Measurements from ENCODE around the gene HECTD1. TPM values are rescaled to one million over a fixed set of nuclear protein-coding genes. Genes with fewer than 3 reads are reported as not detected.
A peak's percentile ranks its signal among the peaks of the same experiment; 100 is the strongest.

HECTD1 gene
- total RNA-seq, 1 donor from 2014 or later = 153 TPM

DNA sequence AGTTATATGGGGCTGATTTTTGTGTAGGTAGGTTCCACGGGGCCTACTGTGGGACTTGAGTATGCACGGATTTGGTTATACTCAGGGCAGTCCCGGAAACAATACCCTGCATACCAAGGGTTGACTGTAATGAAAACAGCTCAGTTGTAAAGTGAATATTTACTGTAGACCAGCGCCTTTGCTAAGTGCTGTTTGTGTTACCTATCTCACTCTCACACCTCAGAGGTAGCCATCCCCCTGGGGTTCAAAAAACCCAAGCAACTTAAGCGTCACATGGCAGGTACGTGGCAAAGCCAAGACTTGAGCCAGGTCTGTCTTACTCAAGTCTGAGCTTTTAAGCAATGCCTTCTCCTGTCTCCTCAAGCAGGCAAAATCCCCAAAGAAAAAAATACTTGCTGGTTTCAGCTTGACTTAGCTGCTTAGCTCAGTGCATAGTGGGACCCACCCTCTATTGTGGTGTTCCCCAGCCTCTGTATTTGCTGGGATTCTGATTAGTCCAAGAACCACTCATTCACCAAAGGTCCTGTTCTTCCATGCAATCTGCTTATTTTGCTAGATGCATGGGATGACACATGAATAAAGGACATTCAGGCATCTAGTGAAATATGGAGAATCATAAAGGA is 147.2 kb downstream of the HECTD1 start:
- DNase-seq (ENCODE audit: low spot score) = peak; percentile 62
- H3K9ac ChIP-seq = no peak overlapping the region

DNA sequence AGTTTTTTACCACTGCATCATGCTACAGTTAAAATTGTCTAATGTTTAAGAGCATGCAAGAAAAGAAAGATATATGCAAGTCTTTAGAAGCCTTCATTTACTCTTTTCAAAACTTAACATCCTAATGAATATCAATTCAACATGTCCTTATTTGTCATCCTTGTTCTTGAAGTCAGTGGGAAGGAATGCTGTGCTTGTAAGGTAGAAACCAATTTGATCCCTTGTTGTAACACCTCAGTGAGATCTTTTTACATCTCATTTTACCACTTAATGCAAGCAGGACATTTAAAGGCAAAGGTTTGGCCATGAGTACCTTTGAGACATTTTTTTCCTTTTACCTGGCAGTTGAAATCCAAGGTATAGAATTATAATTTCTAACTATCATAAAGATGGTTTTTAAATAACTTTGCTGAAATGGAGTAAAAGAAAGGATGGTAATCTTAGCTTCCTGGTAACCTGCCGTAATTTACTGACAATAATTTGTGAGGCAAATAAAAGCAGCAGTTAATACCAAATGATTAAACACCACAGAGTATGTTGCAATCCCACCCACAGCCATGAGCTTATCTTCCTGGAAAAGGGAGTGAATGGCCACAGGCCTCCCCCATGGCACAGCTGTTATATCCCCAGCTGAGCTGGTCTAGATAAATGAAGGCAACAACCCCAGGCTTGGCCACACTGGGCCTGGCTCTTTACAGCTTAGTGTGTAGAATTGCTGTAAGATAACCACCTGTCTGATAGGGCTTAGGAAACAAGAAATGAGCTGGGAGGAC is 148.3 kb downstream of the HECTD1 start:
- H3K9ac ChIP-seq = no peak overlapping the region
- Mint-ChIP-seq H3K9me3 (no peaks in the 10 kb centered on the region), H3K4me1 (peaks cover 5% of the 10 kb centered on the region), H3K27ac (no peak overlapping the region), H3K4me3 (no peak overlapping the region), H3K36me3 (no peaks in the 10 kb centered on the region), H3K27me3 (ENCODE audit: insufficient read depth, low read depth) (peaks cover 7% of the 10 kb centered on the region)
- no peak overlapping the region for H3K27ac ChIP-seq
- peaks cover 20% of the 10 kb centered on the region for H3F3A ChIP-seq (ENCODE audit: low read depth)
- TF ChIP-seq EZH2 (IDR thresholded peaks at IDR 0.05) (no peak), EZH2phosphoT487 (IDR thresholded peaks at IDR 0.05) (no peak)
- TF ChIP-seq, protein P1, sequence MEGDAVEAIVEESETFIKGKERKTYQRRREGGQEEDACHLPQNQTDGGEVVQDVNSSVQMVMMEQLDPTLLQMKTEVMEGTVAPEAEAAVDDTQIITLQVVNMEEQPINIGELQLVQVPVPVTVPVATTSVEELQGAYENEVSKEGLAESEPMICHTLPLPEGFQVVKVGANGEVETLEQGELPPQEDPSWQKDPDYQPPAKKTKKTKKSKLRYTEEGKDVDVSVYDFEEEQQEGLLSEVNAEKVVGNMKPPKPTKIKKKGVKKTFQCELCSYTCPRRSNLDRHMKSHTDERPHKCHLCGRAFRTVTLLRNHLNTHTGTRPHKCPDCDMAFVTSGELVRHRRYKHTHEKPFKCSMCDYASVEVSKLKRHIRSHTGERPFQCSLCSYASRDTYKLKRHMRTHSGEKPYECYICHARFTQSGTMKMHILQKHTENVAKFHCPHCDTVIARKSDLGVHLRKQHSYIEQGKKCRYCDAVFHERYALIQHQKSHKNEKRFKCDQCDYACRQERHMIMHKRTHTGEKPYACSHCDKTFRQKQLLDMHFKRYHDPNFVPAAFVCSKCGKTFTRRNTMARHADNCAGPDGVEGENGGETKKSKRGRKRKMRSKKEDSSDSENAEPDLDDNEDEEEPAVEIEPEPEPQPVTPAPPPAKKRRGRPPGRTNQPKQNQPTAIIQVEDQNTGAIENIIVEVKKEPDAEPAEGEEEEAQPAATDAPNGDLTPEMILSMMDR (IDR thresholded peaks at IDR 0.05) = no peak
- H3K36me3 ChIP-seq = no peaks in the 10 kb centered on the region
- H3K9me3 ChIP-seq (ENCODE audit: low read depth) = no peaks in the 10 kb centered on the region
- no peaks in the 10 kb centered on the region for H4K20me1 ChIP-seq (ENCODE audit: low read depth)
- H3K4me3 ChIP-seq = no peak overlapping the region
- DNase-seq (ENCODE audit: low spot score) = peak; percentile 37
- peak overlapping the region; percentile 40 for H3K4me2 ChIP-seq
- H3K27me3 ChIP-seq = no peaks in the 10 kb centered on the region
- H3K4me1 ChIP-seq = peaks cover 20% of the 10 kb centered on the region
- peaks cover 5% of the 10 kb centered on the region for H3K79me2 ChIP-seq (ENCODE audit: low read depth)
- H2AFZ ChIP-seq (replicated peaks) = no peak overlapping the region

More for the DNA sequence above, 147.2 kb downstream of the HECTD1 start:
- TF ChIP-seq, protein P1 (IDR thresholded peaks at IDR 0.05) = no peak
- TF ChIP-seq EZH2phosphoT487 (IDR thresholded peaks at IDR 0.05) = no peak
- no peak for TF ChIP-seq EZH2 (IDR thresholded peaks at IDR 0.05)
- Histone ChIP-seq H3K4me1 (peaks cover 20% of the 10 kb centered on the region), H2AFZ (replicated peaks) (peak overlapping the region; percentile 5), H3K9me3 (ENCODE audit: low read depth) (no peaks in the 10 kb centered on the region), H3K27ac (peak overlapping the region; percentile 73), H3F3A (ENCODE audit: low read depth) (peaks cover 20% of the 10 kb centered on the region), H3K79me2 (ENCODE audit: low read depth) (peaks cover 2% of the 10 kb centered on the region), H3K4me3 (no peak overlapping the region), H3K27me3 (no peaks in the 10 kb centered on the region), H3K36me3 (no peaks in the 10 kb centered on the region), H4K20me1 (ENCODE audit: low read depth) (no peaks in the 10 kb centered on the region), H3K4me2 (peak overlapping the region; percentile 17)
- Mint-ChIP-seq H3K9me3 (no peaks in the 10 kb centered on the region), H3K27ac (no peak overlapping the region), H3K4me3 (no peak overlapping the region), H3K36me3 (no peaks in the 10 kb centered on the region), H3K27me3 (ENCODE audit: insufficient read depth, low read depth) (peaks cover 7% of the 10 kb centered on the region), H3K4me1 (peaks cover 5% of the 10 kb centered on the region)

DNA sequence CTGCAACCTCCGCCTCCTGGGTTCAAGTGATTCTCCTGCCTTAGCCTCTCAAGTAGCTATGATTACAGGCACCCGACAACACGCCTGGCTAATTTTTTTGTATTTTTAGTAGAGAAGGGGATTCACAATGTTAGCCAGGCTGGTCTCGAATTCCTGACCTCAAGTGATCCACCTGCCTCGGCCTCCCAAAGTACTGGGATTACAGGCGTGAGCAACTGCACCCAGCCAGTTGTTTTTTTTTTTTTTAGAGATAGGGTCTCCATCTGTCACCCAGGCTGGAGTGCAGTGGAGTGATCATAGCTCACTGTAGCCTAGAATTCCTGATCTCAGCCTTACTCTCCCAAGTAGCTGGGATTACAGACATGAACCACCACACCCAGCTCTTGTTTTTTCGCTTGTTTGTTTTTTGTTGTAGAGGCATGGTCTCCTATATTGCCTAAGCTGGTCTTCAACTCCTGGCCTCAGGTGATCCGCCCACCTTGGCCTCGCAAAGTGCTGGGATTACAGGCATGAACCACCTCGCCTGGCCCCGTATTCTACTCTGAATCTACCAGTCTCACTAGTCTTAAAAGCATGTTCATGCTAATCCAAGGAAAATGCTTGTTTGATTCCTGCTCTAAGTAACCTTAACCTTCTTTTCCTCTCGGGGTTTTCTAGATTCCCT is 149.8 kb downstream of the HECTD1 start:
- peak overlapping the region; percentile 63 for H3K27ac Mint-ChIP-seq
- Histone ChIP-seq H4K20me1 (ENCODE audit: low read depth) (no peaks in the 10 kb centered on the region), H3K9ac (no peak overlapping the region), H3K27me3 (no peaks in the 10 kb centered on the region), H3K4me2 (no peak overlapping the region), H3K4me1 (peaks cover 20% of the 10 kb centered on the region), H3K79me2 (ENCODE audit: low read depth) (peaks cover 9% of the 10 kb centered on the region), H3F3A (ENCODE audit: low read depth) (peaks cover 20% of the 10 kb centered on the region), H2AFZ (replicated peaks) (no peak overlapping the region), H3K9me3 (ENCODE audit: low read depth) (no peaks in the 10 kb centered on the region), H3K4me3 (no peak overlapping the region), H3K36me3 (no peaks in the 10 kb centered on the region), H3K27ac (no peak overlapping the region)
- TF ChIP-seq EZH2phosphoT487 (IDR thresholded peaks at IDR 0.05) = no peak
- TF ChIP-seq EZH2 (IDR thresholded peaks at IDR 0.05) = no peak
- DNase-seq (ENCODE audit: low spot score) = no peak
- no peaks in the 10 kb centered on the region for H3K36me3 Mint-ChIP-seq
- no peak overlapping the region for H3K4me3 Mint-ChIP-seq
- H3K4me1 Mint-ChIP-seq = peaks cover 5% of the 10 kb centered on the region
- peaks cover 7% of the 10 kb centered on the region for H3K27me3 Mint-ChIP-seq (ENCODE audit: insufficient read depth, low read depth)
- no peaks in the 10 kb centered on the region for H3K9me3 Mint-ChIP-seq

All from neural progenitor cell (in vitro differentiated cells).